Transverse colon (tissue), 3 donors: ENCODE data around the gene LPCAT1.

Source experiments
- CTCF ChIP-seq, 5 experiments: fragments of 200-600 bp in 3 of 5; fragments of 450-650 bp in 2 of 5; sonication (generic) in 3 of 5; IDR thresholded peaks; 1 replicate in 2 of 5; 2 replicates in 3 of 5; pipeline ENCODE4 v1.5.1; 2016 to 2017; ENCODE audit warnings: antibody characterized with exemption in 5 of 5, inconsistent platforms in 3 of 5, mild to moderate bottlenecking in 2 of 5, moderate library complexity in 1 of 5
- POLR2A ChIP-seq: fragments of 450-650 bp; IDR thresholded peaks from one replicate; pipeline ENCODE4 v1.6.1; 2016; ENCODE audit warnings: antibody characterized with exemption, mild to moderate bottlenecking, moderate library complexity

DNA sequence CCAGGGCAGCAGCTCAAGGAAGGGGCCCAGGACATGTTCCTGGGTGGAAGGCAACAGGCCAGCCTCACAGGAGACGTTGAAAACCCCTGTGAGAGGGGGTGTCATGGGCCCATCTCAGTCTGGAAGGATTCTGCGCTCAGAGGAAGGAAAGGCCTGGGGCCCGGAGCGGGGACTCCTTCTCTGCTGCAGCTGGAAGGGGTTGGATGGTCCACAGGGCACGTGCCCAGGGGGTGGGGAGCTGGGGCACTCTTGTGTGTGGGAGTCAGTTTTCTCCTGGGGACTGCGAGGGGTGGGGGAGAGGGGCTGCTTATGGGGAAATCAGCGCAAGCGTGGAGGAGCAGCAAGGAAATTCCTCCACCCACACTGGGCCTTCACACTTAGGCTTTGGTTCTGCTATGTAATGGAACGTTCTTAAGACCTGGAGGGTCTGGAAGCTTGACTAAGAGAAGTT lies 2.9 kb upstream of the LPCAT1 start:
- TF ChIP-seq CTCF (IDR thresholded peaks at IDR 0.05) (no peak), POLR2A (no peak)
